ENCODE data around the gene IGSF21.

The IGSF21 gene

GRCh38 chr1:18230840-18231239 is 123.2 kb downstream of the IGSF21 start:
- TF ChIP-seq CTCF (IDR thresholded peaks at IDR 0.05; ENCODE audit: unreplicated experiment in 3 of 3), result no peak
- Mint-ChIP-seq H3K36me3 (ENCODE audit: low read depth) (no peaks in the 10 kb centered on the region), H3K9me3 (peaks cover 15% of the 10 kb centered on the region), H3K4me3 (no peak overlapping the region), H3K27me3 (ENCODE audit: low read depth) (peaks cover 69% of the 10 kb centered on the region), H3K27ac (no peak overlapping the region), H3K4me1 (no peaks in the 10 kb centered on the region)

DNA sequence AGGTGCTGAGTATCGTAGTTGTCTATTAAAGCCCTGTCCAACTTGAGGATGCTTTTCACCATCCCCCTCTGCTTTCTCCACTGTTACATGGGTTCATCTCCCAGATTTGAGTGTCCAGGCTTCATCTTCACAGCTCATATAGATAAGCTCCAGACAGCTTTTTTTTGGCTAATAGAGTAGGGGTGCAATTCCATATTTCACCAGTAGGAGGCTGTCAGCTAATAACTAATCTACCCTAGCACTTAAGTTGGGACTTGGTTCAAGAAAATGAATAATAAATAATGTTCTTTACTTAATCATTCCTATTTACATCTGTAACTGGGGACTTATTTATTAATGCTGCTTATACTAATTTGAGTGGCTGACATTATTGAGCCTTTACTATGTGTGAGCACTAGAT is 124.5 kb downstream of the IGSF21 start:
- TF ChIP-seq CTCF (IDR thresholded peaks at IDR 0.05; ENCODE audit: unreplicated experiment in 3 of 3), result peak in 2 of 3 experiments; percentile 21 to 25
- Mint-ChIP-seq H3K36me3 (ENCODE audit: low read depth) (no peaks in the 10 kb centered on the region), H3K4me3 (no peak overlapping the region), H3K27ac (no peak overlapping the region), H3K9me3 (peaks cover 15% of the 10 kb centered on the region), H3K27me3 (ENCODE audit: low read depth) (peaks cover 71% of the 10 kb centered on the region), H3K4me1 (no peaks in the 10 kb centered on the region)

GRCh38 chr1:18233176-18233864 is 125.7 kb downstream of the IGSF21 start:
- Mint-ChIP-seq H3K27me3 (ENCODE audit: low read depth) (peaks cover 71% of the 10 kb centered on the region), H3K36me3 (ENCODE audit: low read depth) (no peaks in the 10 kb centered on the region), H3K9me3 (peaks cover 15% of the 10 kb centered on the region), H3K27ac (no peak overlapping the region), H3K4me1 (no peaks in the 10 kb centered on the region), H3K4me3 (no peak overlapping the region)
- no peak for TF ChIP-seq CTCF (IDR thresholded peaks at IDR 0.05; ENCODE audit: unreplicated experiment in 3 of 3)

GRCh38 chr1:18234790-18235242 is 127.2 kb downstream of the IGSF21 start:
- Mint-ChIP-seq H3K27ac (no peak overlapping the region), H3K27me3 (ENCODE audit: low read depth) (peaks cover 73% of the 10 kb centered on the region), H3K4me1 (no peaks in the 10 kb centered on the region), H3K9me3 (peaks cover 11% of the 10 kb centered on the region), H3K4me3 (no peak overlapping the region), H3K36me3 (ENCODE audit: low read depth) (no peaks in the 10 kb centered on the region)
- peak; percentile 41 to 64 (median 60) for TF ChIP-seq CTCF (IDR thresholded peaks at IDR 0.05; ENCODE audit: unreplicated experiment in 3 of 3)

- no peak overlapping the region for H3K4me3 Mint-ChIP-seq
- H3K27me3 Mint-ChIP-seq (ENCODE audit: low read depth), result peaks cover 71% of the 10 kb centered on the region
- H3K9me3 Mint-ChIP-seq, result peaks cover 5% of the 10 kb centered on the region
- TF ChIP-seq CTCF (IDR thresholded peaks at IDR 0.05; ENCODE audit: unreplicated experiment in 3 of 3), result no peak
- no peaks in the 10 kb centered on the region for H3K4me1 Mint-ChIP-seq
- H3K36me3 Mint-ChIP-seq (ENCODE audit: low read depth), result no peaks in the 10 kb centered on the region
- no peak overlapping the region for H3K27ac Mint-ChIP-seq
Measured at GRCh38 chr1:18237371-18237770, 129.8 kb downstream of the IGSF21 start.

GRCh38 chr1:18238190-18238589 is 130.6 kb downstream of the IGSF21 start:
- Mint-ChIP-seq H3K27ac (no peak overlapping the region), H3K4me3 (no peak overlapping the region), H3K4me1 (no peaks in the 10 kb centered on the region), H3K27me3 (ENCODE audit: low read depth) (peaks cover 74% of the 10 kb centered on the region), H3K36me3 (ENCODE audit: low read depth) (no peaks in the 10 kb centered on the region), H3K9me3 (no peaks in the 10 kb centered on the region)
- TF ChIP-seq CTCF (IDR thresholded peaks at IDR 0.05; ENCODE audit: unreplicated experiment in 3 of 3), result no peak

Data from nephron (organoid).